ENCODE measurements around the gene TMEM11. TPM values are rescaled to one million over a fixed set of nuclear protein-coding genes. Genes with fewer than 3 reads are reported as not detected.

Gene TMEM11
- total RNA-seq, 1 donor from 2014 or later = 24.7 TPM

GRCh38 chr17:21164620-21165019 lies 49.3 kb downstream of the TMEM11 start:
- H3K4me1 Mint-ChIP-seq (ENCODE audit: low read depth) = peaks cover 81% of the 10 kb centered on the region
- no peaks in the 10 kb centered on the region for H3K9me3 Mint-ChIP-seq (ENCODE audit: low read depth)
- DNase-seq (ENCODE audit: low spot score) = no peak
- peak overlapping the region; percentile 49 for H3K27ac Mint-ChIP-seq (ENCODE audit: unreplicated experiment)
- TF ChIP-seq CTCF (IDR thresholded peaks at IDR 0.05) = no peak
- H3K36me3 Mint-ChIP-seq (ENCODE audit: low read depth) = no peaks in the 10 kb centered on the region
- H3K4me3 Mint-ChIP-seq (ENCODE audit: unreplicated experiment) = peak overlapping the region; percentile 16
- no peaks in the 10 kb centered on the region for H3K27me3 Mint-ChIP-seq (ENCODE audit: low read depth)

- DNase-seq (ENCODE audit: low spot score) = no peak
- H3K4me1 Mint-ChIP-seq (ENCODE audit: low read depth) = peaks cover 81% of the 10 kb centered on the region
Observed at GRCh38 chr17:21164216-21164615, 49.7 kb downstream of the TMEM11 start.

GRCh38 chr17:21163101-21163500 lies 50.9 kb downstream of the TMEM11 start:
- H3K36me3 Mint-ChIP-seq (ENCODE audit: low read depth) = no peaks in the 10 kb centered on the region
- H3K9me3 Mint-ChIP-seq (ENCODE audit: low read depth) = no peaks in the 10 kb centered on the region
- H3K4me1 Mint-ChIP-seq (ENCODE audit: low read depth) = peaks cover 73% of the 10 kb centered on the region
- H3K27me3 Mint-ChIP-seq (ENCODE audit: low read depth) = no peaks in the 10 kb centered on the region
- DNase-seq (ENCODE audit: low spot score) = no peak
- H3K27ac Mint-ChIP-seq (ENCODE audit: unreplicated experiment) = peak overlapping the region; percentile 88
- TF ChIP-seq CTCF (IDR thresholded peaks at IDR 0.05) = peak; percentile 43
- no peak overlapping the region for H3K4me3 Mint-ChIP-seq (ENCODE audit: unreplicated experiment)

More at GRCh38 chr17:21164216-21164615, 49.7 kb downstream of the TMEM11 start:
- no peak overlapping the region for H3K4me3 Mint-ChIP-seq (ENCODE audit: unreplicated experiment)
- H3K36me3 Mint-ChIP-seq (ENCODE audit: low read depth) = no peaks in the 10 kb centered on the region
- no peak for TF ChIP-seq CTCF (IDR thresholded peaks at IDR 0.05)
- H3K27me3 Mint-ChIP-seq (ENCODE audit: low read depth) = no peaks in the 10 kb centered on the region
- peak overlapping the region; percentile 49 for H3K27ac Mint-ChIP-seq (ENCODE audit: unreplicated experiment)
- H3K9me3 Mint-ChIP-seq (ENCODE audit: low read depth) = no peaks in the 10 kb centered on the region

- DNase-seq (ENCODE audit: low spot score) = no peak
- Mint-ChIP-seq H3K4me1 (ENCODE audit: low read depth) (peaks cover 66% of the 10 kb centered on the region), H3K9me3 (ENCODE audit: low read depth) (no peaks in the 10 kb centered on the region), H3K4me3 (ENCODE audit: unreplicated experiment) (peak overlapping the region; percentile 7), H3K27ac (ENCODE audit: unreplicated experiment) (peak overlapping the region; percentile 97), H3K27me3 (ENCODE audit: low read depth) (no peaks in the 10 kb centered on the region), H3K36me3 (ENCODE audit: low read depth) (no peaks in the 10 kb centered on the region)
- no peak for TF ChIP-seq CTCF (IDR thresholded peaks at IDR 0.05)
Observed at GRCh38 chr17:21162394-21162775, 51.6 kb downstream of the TMEM11 start.

- H3K4me1 Mint-ChIP-seq (ENCODE audit: low read depth) = peaks cover 59% of the 10 kb centered on the region
Observed at GRCh38 chr17:21161498-21162393, 52.2 kb downstream of the TMEM11 start.

More at GRCh38 chr17:21161498-21162393, 52.2 kb downstream of the TMEM11 start:
- no peak for TF ChIP-seq CTCF (IDR thresholded peaks at IDR 0.05)
- no peaks in the 10 kb centered on the region for H3K27me3 Mint-ChIP-seq (ENCODE audit: low read depth)
- H3K27ac Mint-ChIP-seq (ENCODE audit: unreplicated experiment) = peak overlapping the region; percentile 97
- no peaks in the 10 kb centered on the region for H3K36me3 Mint-ChIP-seq (ENCODE audit: low read depth)
- no peak for DNase-seq (ENCODE audit: low spot score)
- no peaks in the 10 kb centered on the region for H3K9me3 Mint-ChIP-seq (ENCODE audit: low read depth)
- peak overlapping the region; percentile 20 for H3K4me3 Mint-ChIP-seq (ENCODE audit: unreplicated experiment)

Data from chondrocyte (in vitro differentiated cells).